Choroid plexus epithelial cell (primary cell): ENCODE data around the gene CRHR1.

Experiments
- DNase-seq: peaks from one replicate; pipeline ENCODE4 v3.0.0-alpha.2; 2010; ENCODE audit warnings: low read depth
- H3K4me3 ChIP-seq: 2 replicates; pipeline ENCODE4 v1.5.1; 2011; ENCODE audit warnings: low read depth, mild to moderate bottlenecking, control low read depth, low read length, moderate library complexity
- TF ChIP-seq, protein P1 (sequence below): conservative IDR thresholded peaks from 2 replicates; pipeline ENCODE4 v1.5.1; 2011; ENCODE audit warnings: low read depth, mild to moderate bottlenecking, control low read depth, inconsistent platforms, low read length, moderate library complexity

Gene CRHR1

DNA sequence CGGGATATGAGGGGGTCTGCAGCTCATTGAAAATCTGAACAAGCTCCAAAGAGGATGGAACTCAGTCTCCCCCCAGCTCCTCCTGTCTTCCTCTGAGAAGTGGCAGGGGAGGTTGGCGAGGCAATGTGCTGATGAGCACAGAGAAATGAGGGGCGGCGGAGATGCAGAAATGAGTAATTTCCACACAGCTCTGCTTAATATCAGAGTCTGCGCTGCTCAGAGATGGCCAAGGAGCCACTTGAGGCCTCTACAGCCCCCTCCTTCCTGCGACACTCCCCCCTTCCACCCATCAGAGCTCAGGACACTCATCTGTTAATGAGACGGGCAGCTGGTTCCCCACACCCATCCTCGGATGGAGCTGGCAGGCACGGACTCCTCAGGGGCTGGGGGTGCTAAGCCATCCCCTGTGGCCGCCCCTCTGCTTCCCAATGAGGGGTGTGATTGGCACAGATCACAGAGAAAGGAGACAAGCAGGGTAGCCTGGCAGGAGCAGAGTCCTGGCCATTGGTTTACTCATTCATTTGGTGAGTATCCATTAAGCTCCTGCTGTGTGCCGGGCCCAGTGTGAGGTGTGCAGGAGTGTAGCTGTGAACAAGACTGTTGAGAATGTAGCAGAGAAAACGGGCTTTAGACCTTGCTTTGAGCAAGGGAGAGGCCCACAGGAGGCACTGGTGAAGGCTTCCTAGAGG, 12.7 kb upstream of the CRHR1 start:
- TF ChIP-seq, protein P1, sequence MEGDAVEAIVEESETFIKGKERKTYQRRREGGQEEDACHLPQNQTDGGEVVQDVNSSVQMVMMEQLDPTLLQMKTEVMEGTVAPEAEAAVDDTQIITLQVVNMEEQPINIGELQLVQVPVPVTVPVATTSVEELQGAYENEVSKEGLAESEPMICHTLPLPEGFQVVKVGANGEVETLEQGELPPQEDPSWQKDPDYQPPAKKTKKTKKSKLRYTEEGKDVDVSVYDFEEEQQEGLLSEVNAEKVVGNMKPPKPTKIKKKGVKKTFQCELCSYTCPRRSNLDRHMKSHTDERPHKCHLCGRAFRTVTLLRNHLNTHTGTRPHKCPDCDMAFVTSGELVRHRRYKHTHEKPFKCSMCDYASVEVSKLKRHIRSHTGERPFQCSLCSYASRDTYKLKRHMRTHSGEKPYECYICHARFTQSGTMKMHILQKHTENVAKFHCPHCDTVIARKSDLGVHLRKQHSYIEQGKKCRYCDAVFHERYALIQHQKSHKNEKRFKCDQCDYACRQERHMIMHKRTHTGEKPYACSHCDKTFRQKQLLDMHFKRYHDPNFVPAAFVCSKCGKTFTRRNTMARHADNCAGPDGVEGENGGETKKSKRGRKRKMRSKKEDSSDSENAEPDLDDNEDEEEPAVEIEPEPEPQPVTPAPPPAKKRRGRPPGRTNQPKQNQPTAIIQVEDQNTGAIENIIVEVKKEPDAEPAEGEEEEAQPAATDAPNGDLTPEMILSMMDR, result no peak
- no peak overlapping the region for H3K4me3 ChIP-seq
- no peak for DNase-seq

DNA sequence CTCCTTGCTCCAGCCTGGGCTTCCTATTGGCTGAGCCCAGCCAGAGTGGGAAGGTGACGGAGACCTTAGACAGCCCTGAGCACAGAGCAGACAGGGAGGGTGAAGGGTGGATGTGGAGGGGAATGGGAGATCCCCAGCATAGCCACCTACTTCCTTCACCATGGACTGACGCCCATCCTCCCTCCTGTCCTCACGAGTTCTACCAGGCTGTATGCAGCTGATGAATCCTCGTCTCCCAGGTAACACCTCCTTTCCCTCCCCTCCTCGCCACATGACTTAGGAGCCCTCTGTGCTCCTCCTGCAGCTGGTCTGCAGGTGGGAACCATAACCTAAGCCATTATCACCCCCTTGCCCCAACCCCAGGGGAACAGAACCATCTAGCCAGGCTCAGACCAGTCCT, 9.0 kb upstream of the CRHR1 start:
- H3K4me3 ChIP-seq, result no peak overlapping the region
- no peak for DNase-seq
- TF ChIP-seq, protein P1, result no peak

DNA sequence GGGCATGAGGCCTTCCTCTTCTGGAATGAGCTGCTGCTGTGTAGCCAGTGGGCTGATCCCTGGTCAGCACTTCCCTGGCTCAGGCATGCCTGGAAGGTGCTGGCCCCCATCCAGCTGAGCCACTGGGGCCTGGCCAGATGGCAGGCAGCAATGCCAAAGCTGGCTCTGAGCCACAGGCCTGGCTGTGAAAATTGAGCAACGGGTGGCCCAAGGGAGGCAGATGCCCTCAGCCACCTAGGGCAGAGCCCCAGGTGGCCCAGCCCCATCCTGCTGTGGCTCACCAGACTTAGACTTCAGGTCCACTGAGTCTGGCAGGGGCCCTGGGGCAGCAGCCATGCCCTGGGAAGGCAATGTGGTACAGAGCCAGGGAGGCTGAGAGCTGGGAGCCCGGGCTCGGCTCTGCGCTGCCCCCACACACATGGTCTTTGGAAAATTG, 8.5 kb upstream of the CRHR1 start:
- no peak for DNase-seq
- TF ChIP-seq, protein P1, result no peak
- no peak overlapping the region for H3K4me3 ChIP-seq

DNA sequence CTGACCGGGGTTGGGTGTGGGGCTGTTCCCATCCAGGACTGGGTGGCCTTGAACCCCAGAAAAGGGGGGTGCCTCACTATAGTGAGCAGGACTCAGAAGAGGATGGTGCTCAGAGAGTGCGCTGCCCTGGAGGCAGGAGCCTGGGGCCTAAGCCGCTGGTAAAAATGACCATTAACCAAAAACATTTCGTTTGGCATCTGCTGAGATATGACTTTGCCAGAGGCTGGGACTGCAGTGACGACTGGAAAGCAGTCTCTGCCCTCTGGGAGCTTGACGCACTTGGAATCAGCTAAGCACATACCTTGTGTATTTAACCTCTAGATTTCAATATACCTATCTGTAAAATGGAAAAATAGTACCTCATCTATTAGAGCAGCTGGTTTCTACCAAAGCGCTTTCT, 7.2 kb upstream of the CRHR1 start:
- H3K4me3 ChIP-seq, result no peak overlapping the region
- TF ChIP-seq, protein P1, result no peak
- DNase-seq, result no peak

DNA sequence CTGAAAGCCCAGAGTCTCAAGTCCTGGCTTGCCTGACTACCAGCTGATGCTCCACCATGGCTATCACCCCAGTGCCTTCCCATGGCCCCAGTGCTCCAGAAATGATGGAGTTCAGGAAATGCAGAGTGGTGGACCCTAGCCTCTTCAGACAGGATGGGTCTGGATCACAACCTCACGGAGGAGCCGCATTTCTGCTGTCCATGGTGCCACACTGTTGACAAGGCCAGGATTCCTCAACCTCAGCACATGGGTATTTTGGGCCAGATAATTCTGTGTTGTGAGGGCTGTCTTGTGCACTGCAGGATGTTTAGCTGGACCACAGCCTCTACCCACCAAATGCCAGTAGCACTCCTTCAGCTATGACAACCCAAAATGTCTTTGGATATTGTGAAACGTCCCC, 6.7 kb upstream of the CRHR1 start:
- no peak overlapping the region for H3K4me3 ChIP-seq
- TF ChIP-seq, protein P1, result no peak
- DNase-seq, result no peak

DNA sequence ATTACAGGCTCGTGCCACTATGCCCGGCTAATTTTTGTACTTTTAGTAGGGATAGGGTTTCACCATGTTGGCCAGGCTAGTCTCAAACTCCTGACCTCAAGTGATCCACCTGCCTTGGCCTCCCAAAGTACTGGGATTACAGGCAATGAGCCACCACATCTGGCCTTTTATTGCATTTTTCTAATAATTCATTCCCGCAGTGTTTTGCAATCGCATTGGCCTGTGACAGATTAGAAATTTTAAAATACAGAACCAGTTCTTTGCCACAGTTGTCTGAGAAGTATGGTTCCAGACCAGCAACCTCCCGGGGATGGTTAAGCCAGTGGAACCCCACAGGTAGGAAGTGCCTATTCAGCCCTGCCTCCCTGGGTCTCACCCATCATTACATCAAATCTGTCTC, 3.2 kb upstream of the CRHR1 start:
- TF ChIP-seq, protein P1, result no peak
- no peak for DNase-seq
- no peak overlapping the region for H3K4me3 ChIP-seq

DNA sequence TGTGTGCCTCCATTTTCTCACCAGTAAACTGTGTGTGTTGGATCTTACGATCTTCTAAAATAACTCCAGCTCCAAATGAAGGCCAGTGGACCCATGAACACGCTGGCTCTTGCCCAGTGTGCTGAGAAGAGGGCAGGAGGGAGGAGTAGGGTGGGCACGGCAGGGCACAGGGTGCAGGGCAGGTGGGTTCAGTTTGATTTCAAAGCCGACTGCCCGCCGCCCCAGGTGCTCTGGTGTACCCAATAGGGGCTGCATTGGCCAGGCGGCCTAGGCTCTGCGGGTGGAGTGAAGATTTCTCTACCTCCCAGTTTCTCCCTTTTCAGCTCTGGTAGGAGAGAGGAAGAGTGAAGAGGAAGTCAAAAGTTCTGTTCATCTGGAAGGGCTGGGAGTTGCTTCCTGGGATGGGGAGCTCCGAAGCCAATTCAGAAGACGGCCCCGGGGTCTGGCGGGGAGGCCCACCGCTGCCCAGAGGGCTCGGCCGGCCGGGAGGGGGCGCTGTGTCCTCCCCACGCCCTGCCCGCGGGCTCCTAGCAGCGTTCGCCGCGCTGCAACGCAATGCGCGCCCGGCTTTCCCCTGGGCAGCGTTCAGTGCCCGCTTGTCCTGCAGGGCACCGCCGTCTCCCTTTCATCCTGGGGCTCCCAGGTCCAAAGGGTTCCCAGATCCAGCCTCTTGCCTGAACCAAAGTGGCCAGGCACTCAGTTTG, 1.1 kb upstream of the CRHR1 start:
- DNase-seq, result no peak
- TF ChIP-seq, protein P1, result no peak
- H3K4me3 ChIP-seq, result no peak overlapping the region
